ENCODE data around the gene GALK2.
"Not testable (repeated sequence)": the region's sequence is repeated elsewhere in the genome, so short reads cannot be mapped to it uniquely, and the experiment has no call there.

DNA sequence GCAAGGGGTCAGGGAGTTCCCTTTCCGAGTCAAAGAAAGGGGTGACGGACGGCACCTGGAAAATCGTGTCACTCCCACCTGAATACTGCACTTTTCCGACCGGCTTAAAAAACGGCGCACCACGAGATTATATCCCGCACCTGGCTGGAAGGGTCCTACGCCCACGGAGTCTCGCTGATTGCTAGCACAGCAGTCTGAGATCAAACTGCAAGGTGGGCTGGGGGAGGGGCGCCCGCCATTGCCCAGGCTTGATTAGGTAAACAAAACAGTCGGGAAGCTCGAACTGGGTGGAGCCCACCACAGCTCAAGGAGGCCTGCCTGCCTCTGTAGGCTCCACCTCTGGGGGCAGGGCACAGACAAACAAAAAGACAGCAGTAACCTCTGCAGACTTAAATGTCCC, 184.4 kb downstream of the GALK2 start:
- TF ChIP-seq CTCF, POLR2AphosphoS5, POLR2A (IDR thresholded peaks at IDR 0.05): not testable (repeated sequence)
